NCI-H187 (cell line): ENCODE measurements around the gene SORCS2.
"Not testable (repeated sequence)": the region's sequence is repeated elsewhere in the genome, so short reads cannot be mapped to it uniquely, and the experiment has no call there.

Experiments
- DNase-seq, 2 experiments: peaks; one replicate each; lab custom pipeline; 2025; lab: John Stamatoyannopoulos, UW

Gene SORCS2

DNA sequence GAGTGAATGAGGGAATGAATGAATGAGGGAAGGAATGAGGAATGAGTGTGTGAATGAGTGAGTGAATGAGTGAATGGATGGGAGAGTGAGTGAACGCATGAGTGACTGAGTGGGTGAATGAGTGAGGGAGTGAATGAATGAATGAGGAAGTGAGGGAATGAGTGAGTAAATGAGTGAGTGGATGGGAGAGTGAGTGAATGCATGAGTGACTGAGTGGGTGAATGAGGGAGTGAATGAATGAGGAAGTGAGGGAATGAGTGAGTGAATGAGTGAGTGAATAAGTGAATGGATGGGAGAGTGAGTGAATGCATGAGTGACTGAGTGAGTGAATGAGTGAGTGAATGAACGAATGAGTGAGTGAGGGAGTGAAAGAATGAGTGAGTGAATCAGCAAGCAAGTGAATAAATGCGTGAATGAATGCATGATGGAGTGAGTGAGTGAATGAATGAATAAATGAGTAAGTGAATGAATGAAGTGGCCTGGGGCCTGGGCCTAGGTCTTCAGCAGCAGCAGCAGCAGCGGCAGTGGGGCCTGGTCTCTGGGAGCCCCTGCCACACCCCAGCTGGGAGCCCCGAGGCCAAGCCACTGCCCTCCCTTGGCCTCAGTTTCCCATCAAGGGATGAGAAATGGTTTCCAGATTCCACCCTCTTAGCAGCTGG is 258.6 kb downstream of the SORCS2 start:
- no peak for DNase-seq

DNA sequence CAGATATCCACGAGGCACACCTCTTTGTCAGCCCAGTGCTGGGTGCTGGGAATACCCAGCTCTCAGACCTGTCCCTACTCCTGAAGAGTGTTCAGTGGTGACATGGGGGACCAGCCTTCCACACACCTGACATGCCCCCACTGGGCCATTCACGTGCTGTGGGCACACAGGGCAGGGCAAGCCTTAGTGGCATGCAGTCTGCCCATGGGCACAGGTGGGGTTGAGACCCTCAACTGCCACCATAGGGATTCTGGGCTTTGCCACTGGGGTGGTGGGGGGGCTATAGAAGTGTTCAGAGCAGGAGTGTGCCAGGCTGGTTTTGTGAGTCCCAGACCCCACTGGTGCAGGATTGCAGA is 259.1 kb downstream of the SORCS2 start:
- DNase-seq: no peak

DNA sequence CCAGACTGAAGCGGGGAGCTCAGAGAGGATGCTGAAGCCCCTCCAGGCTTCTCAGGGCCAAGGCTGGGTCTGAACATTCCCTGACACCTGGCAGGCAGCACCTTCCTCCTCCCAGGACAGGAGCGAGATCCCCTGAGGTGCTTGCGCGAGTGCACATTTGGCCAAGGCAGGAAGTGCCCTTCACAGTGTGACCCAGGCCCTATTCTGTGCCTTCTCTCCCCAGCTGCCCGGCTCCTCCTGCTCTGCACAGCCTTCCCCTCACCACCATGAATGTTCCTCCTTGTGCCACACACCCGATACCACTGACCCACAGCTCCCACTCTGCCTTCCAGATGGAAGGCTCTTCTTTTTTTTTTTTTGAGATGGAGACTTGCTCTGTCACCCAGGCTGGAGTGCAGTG is 259.5 kb downstream of the SORCS2 start:
- no peak for DNase-seq

- not testable (repeated sequence) for DNase-seq
Observed at GRCh38 chr4:7452802-7453201, 260.5 kb downstream of the SORCS2 start.

GRCh38 chr4:7457201-7458065 is 265.1 kb downstream of the SORCS2 start:
- DNase-seq: no peak

DNA sequence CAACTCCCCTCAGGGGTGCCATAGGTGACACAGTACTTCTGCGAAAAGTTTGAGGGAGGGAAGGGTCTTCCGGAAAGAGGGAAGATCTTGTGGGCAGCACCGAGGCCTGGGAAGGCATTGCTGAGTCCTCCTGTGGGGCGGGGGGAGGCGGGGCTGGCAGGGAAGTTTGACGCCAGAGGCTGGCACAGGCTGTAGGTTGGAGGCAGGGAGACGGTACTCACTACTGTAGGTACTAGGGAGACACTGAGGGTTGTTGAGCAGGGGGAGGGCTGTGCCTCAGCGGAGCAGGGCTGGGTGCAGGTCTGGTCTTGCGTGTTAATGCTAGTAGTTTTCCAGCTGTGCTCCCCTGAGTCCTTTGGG is 265.7 kb downstream of the SORCS2 start:
- DNase-seq: no peak

- DNase-seq: no peak
Observed at GRCh38 chr4:7458477-7458876, 266.1 kb downstream of the SORCS2 start.

DNA sequence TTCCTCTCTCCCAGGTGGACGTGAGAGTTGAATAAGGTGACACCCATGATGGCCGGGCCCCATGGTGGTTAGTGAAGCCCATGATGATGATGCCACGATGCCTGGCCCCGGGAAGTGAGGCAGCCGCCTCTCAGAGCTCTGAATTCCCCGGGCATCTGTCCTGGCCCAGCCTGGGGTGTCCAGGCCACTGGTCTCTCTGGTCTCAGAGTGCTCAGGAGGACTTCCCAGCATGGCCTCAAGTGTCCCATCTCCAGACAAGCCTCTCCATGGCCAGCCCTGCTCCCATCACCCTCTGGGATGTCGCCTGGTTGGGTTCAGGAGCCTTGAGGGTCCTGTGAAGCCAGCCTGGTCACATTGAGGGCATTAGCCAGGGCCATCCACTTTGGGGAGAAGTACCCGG is 267.1 kb downstream of the SORCS2 start:
- DNase-seq: no peak

DNA sequence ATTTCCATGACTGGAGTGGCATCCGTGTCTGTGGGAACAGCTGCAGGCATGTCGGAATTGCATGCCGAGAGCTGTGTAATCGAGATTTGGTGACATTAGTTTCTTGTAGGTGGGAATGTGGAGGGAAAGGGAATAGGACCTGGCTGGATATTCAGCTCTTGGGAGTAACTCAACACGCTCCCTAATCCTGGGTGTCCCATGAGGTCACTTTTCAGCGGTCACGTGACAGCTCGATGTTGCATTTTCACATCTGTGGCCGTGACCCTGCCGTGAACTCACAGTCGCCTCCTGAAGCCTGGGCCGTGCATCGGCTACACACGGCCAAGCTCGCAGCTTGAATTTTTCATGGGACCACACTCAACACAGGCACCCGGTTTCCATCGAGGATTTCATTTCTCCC is 268.2 kb downstream of the SORCS2 start:
- DNase-seq: no peak

DNA sequence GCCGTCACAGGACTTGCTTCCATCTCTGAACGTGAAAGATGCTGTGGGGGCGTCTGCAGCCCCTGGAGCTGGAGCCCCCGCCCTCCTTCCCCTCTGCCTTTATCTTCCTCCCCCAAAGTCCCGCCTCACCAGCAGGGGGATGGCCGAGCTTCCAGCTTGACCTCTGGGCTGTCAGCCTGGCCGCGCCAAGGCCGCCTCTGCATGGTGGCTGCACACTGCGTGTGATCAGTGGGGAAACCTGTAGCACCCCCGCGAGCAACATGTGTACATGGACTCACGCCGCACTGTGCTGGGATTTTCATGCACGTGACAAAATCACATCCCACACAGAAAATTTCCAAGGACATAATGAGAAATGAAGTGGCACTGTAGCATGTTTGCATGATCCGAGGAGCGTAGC is 268.9 kb downstream of the SORCS2 start:
- DNase-seq: no peak

- peak in 1 of 2 experiments; percentile 38 for DNase-seq
Observed at GRCh38 chr4:7462509-7462971, 270.2 kb downstream of the SORCS2 start.

GRCh38 chr4:7463566-7464258 is 271.4 kb downstream of the SORCS2 start:
- no peak for DNase-seq

DNA sequence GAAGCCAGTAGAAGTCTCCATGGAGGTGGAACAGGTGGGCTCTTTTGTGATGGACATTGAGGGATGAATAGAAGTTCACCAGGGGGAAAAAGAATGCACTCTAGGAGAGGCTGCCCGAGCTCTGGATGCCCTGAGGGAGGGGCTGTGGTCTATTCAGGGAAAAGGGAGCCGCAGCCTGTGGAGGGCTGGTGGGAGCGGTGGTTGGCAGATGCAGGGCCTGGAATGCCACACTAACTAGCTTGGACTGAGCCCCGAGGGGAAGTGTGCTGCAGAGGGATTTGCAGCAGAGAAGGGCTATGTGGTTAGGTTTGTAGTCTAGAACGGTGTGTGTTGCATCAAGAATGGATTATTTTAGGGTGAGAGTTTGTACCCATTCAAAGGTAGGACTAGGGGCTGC is 271.9 kb downstream of the SORCS2 start:
- DNase-seq: no peak

- DNase-seq: no peak
Observed at GRCh38 chr4:7465017-7465416, 272.7 kb downstream of the SORCS2 start.

GRCh38 chr4:7466215-7466614 is 273.9 kb downstream of the SORCS2 start:
- no peak for DNase-seq

- DNase-seq: no peak
Observed at GRCh38 chr4:7466904-7467303, 274.6 kb downstream of the SORCS2 start.

- no peak for DNase-seq
Observed at GRCh38 chr4:7467471-7467870, 275.1 kb downstream of the SORCS2 start.

DNA sequence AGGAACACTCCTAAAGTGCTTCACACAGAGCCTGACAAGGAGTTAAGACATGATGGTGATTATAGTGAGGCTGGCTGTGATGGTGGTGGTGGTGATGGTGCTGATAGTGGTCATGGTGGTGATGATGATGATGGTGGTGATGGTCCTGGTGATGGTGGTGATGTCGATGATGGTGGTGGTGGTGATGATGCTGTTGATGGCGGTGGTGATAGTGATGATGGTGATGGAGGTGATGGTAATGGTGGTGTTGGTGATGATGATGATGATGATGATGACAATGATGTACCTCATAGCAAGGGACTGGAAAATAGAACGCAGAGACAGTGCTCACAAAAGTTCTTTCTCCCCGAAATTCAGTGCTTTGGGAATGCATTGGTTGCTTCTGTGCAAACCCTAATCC is 276.7 kb downstream of the SORCS2 start:
- no peak for DNase-seq

GRCh38 chr4:7470111-7470510 is 277.8 kb downstream of the SORCS2 start:
- DNase-seq: no peak

DNA sequence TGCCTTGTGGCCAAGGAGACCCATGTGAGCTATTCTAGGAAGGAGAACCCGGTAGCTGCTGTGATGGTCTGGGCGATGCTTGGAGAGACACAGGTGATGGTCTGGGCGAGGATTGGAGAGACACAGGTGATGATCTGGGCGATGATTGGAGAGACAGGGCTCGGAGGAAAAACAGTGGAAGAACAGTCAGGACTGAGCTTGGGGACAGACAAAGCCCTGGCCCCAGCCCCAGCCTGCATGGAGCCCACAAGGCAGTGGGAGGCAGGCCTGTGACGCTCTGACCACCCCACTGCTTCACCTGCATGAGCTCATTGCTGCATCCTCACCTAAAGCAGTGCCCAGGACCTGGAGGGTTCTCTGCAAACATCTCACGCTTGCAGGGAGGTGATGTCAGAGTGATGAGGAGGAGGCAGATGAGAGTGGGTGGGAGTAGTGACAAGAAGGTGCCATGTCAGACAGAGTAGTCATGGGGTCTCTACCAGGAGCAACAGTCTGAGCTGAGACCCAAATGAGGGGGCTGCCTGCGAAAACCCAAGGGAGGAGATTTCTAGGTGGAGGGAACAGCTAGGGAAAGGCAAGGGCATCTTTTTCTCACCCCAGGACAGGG is 278.3 kb downstream of the SORCS2 start:
- no peak for DNase-seq

DNA sequence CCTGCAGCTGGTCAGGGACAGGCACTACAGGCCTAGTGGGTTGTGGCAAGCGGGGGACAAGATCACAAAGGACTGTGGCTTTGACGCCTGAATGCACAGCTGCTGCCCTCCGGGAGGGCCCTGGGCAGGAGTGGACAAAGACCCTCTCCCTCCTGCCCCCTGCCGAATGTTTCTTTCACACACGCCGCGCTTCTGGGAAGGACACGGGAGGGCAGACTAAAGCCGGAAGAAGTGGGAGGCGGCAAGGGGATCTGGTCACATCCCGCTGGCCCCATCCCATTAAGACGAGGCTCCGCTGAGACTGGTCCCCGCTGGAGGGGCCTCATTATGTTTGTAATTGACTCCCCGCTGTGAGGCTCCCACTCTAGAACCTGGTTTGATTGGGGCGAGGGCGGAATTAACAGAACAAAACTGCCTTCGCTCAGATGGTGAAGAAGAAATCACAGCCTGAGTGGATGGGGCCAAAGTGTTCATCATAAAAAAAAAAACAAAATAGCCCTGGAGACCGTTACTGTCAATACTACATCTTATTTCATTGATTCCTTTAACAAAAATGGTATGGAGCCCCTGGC is 280.2 kb downstream of the SORCS2 start:
- no peak for DNase-seq

GRCh38 chr4:7473081-7473480 is 280.7 kb downstream of the SORCS2 start:
- DNase-seq: no peak
